Amniotic stem cell (primary cell): Measurements from ENCODE around the gene CPED1.

Experiments used
- DNase-seq: peaks from one replicate; lab custom pipeline; 2025; lab: John Stamatoyannopoulos, UW

The CPED1 gene

GRCh38 chr7:120988591-120989256 is at the start of gene CPED1:
TSS of gene CPED1 (plus strand) at chr7:120988711. CDS start at chr7:120989622, 911 bp downstream.
- DNase-seq, result peak; percentile 43

GRCh38 chr7:120939345-120939744 is 49.2 kb upstream of the CPED1 start:
- no peak for DNase-seq

GRCh38 chr7:120941064-120941463 is 47.4 kb upstream of the CPED1 start:
- DNase-seq, result no peak

- no peak for DNase-seq
These were observed 46.7 kb upstream of the CPED1 start for GRCh38 chr7:120941856-120942255.

GRCh38 chr7:120942861-120943260 is 45.6 kb upstream of the CPED1 start:
- DNase-seq, result no peak

- no peak for DNase-seq
These were observed 43.5 kb upstream of the CPED1 start for GRCh38 chr7:120944826-120945562.

GRCh38 chr7:120947980-120948379 is 40.5 kb upstream of the CPED1 start:
- no peak for DNase-seq

- no peak for DNase-seq
These were observed 39.1 kb upstream of the CPED1 start for GRCh38 chr7:120949393-120949911.

GRCh38 chr7:120949998-120950538 is 38.4 kb upstream of the CPED1 start:
- DNase-seq, result no peak

GRCh38 chr7:120950539-120951308 is 37.8 kb upstream of the CPED1 start, which contains the start of gene ING3:
TSS of gene ING3 (plus strand) at chr7:120950777. CDS start at chr7:120950897, 120 bp downstream.
- peak; percentile 95 for DNase-seq

GRCh38 chr7:120951309-120951699 is 37.2 kb upstream of the CPED1 start:
- no peak for DNase-seq

GRCh38 chr7:120951826-120952225 is 36.7 kb upstream of the CPED1 start:
- no peak for DNase-seq

- no peak for DNase-seq
These were observed 32.8 kb upstream of the CPED1 start for GRCh38 chr7:120955577-120956149.

GRCh38 chr7:120959929-120960484 is 28.5 kb upstream of the CPED1 start:
- no peak for DNase-seq

- no peak for DNase-seq
These were observed 27.8 kb upstream of the CPED1 start for GRCh38 chr7:120960714-120961113.

GRCh38 chr7:120961638-120962173 is 26.8 kb upstream of the CPED1 start:
- no peak for DNase-seq

GRCh38 chr7:120964088-120964487 is 24.4 kb upstream of the CPED1 start:
- no peak for DNase-seq

- DNase-seq, result no peak
These were observed 21.6 kb upstream of the CPED1 start for GRCh38 chr7:120966961-120967360.

GRCh38 chr7:120973849-120974248 is 14.7 kb upstream of the CPED1 start:
- DNase-seq, result no peak

GRCh38 chr7:120979765-120980499 is 8.6 kb upstream of the CPED1 start:
- DNase-seq, result no peak

- no peak for DNase-seq
These were observed 7.4 kb upstream of the CPED1 start for GRCh38 chr7:120981117-120981516.
